Activated CD4-positive, alpha-beta T cell treated with anti-CD3 and anti-CD28 coated beads, Interleukin-2, amount 10 ng/mL, durations not matched to agents 24 days and 14 days (primary cell): ENCODE results near the gene MOV10L1. TPM values are rescaled to one million over a fixed set of nuclear protein-coding genes. Genes with fewer than 3 reads are reported as not detected.
A peak's percentile ranks its signal among the peaks of the same experiment; 100 is the strongest.
"Not testable (repeated sequence)": the region's sequence is repeated elsewhere in the genome, so short reads cannot be mapped to it uniquely, and the experiment has no call there.

ENCODE experiments used
- DNase-seq: peaks from one replicate; pipeline ENCODE4 v3.0.0; 2022
- H3K27ac Mint-ChIP-seq: one replicate; pipeline ENCODE4 v1.8.0; 2022; ENCODE audit warnings: mild to moderate bottlenecking, mixed read lengths
- H3K27me3 Mint-ChIP-seq: one replicate; pipeline ENCODE4 v1.8.0; 2022; ENCODE audit warnings: mixed read lengths
- H3K36me3 Mint-ChIP-seq: one replicate; pipeline ENCODE4 v1.8.0; 2022; ENCODE audit warnings: low read depth, mild to moderate bottlenecking, mixed read lengths
- H3K4me1 Mint-ChIP-seq: one replicate; pipeline ENCODE4 v1.8.0; 2021; ENCODE audit warnings: mixed read lengths
- H3K4me3 Mint-ChIP-seq: one replicate; pipeline ENCODE4 v1.8.0; 2022; ENCODE audit warnings: mild to moderate bottlenecking, moderate library complexity, mixed read lengths
- H3K9me3 Mint-ChIP-seq: one replicate; pipeline ENCODE4 v1.8.0; 2021; ENCODE audit warnings: mixed read lengths
- intact Hi-C: fragments of 100-400 bp; cut with micrococcal nuclease; formaldehyde crosslinking; loops from one replicate; pipeline ENCODE4 v1.15.1; 2023
- total RNA-seq: library from RNA; stranded (reverse); gene quantifications from 2 replicates; pipeline ENCODE4 v1.2.3, GENCODE V29; 2022

Gene MOV10L1
- total RNA-seq, 1 donor from 2014 or later, result not detected

- Mint-ChIP-seq H3K27me3 (peaks cover 38% of the 10 kb centered on the region), H3K36me3 (no peaks in the 10 kb centered on the region)
Measured at GRCh38 chr22:50138988-50139387, 49.2 kb downstream of the MOV10L1 start.

GRCh38 chr22:50139843-50140415 is 50.1 kb downstream of the MOV10L1 start:
- peaks cover 34% of the 10 kb centered on the region for H3K27me3 Mint-ChIP-seq
- no peak overlapping the region for H3K27ac Mint-ChIP-seq
- no peak for DNase-seq
- H3K4me3 Mint-ChIP-seq, result no peak overlapping the region
- intact Hi-C loops, result no loop called here
- H3K4me1 Mint-ChIP-seq, result peaks cover 3% of the 10 kb centered on the region
- no peaks in the 10 kb centered on the region for H3K9me3 Mint-ChIP-seq
- H3K36me3 Mint-ChIP-seq, result no peaks in the 10 kb centered on the region

More at GRCh38 chr22:50138988-50139387, 49.2 kb downstream of the MOV10L1 start:
- no peak overlapping the region for H3K4me3 Mint-ChIP-seq
- intact Hi-C loops, result no loop called here
- DNase-seq, result no peak
- peaks cover 3% of the 10 kb centered on the region for H3K4me1 Mint-ChIP-seq
- no peak overlapping the region for H3K27ac Mint-ChIP-seq
- H3K9me3 Mint-ChIP-seq, result no peaks in the 10 kb centered on the region

- no peak overlapping the region for H3K27ac Mint-ChIP-seq
- intact Hi-C loops, result no loop called here
- DNase-seq, result no peak
- H3K27me3 Mint-ChIP-seq, result peaks cover 34% of the 10 kb centered on the region
- no peaks in the 10 kb centered on the region for H3K9me3 Mint-ChIP-seq
- H3K4me1 Mint-ChIP-seq, result peaks cover 3% of the 10 kb centered on the region
- no peak overlapping the region for H3K4me3 Mint-ChIP-seq
- no peaks in the 10 kb centered on the region for H3K36me3 Mint-ChIP-seq
Measured at GRCh38 chr22:50140615-50141014, 50.8 kb downstream of the MOV10L1 start.

GRCh38 chr22:50141462-50141861 is 51.7 kb downstream of the MOV10L1 start:
- Mint-ChIP-seq H3K27me3 (peaks cover 28% of the 10 kb centered on the region), H3K4me1 (peaks cover 3% of the 10 kb centered on the region), H3K9me3 (no peaks in the 10 kb centered on the region), H3K27ac (no peak overlapping the region), H3K4me3 (no peak overlapping the region), H3K36me3 (no peaks in the 10 kb centered on the region)
- DNase-seq, result no peak
- intact Hi-C loops, result no loop called here

GRCh38 chr22:50141891-50142363 is 52.1 kb downstream of the MOV10L1 start:
- intact Hi-C loops, result no loop called here
- no peak overlapping the region for H3K27ac Mint-ChIP-seq
- H3K4me3 Mint-ChIP-seq, result no peak overlapping the region
- peaks cover 26% of the 10 kb centered on the region for H3K27me3 Mint-ChIP-seq
- no peaks in the 10 kb centered on the region for H3K36me3 Mint-ChIP-seq
- no peaks in the 10 kb centered on the region for H3K9me3 Mint-ChIP-seq
- peaks cover 3% of the 10 kb centered on the region for H3K4me1 Mint-ChIP-seq
- DNase-seq, result no peak

- intact Hi-C loops, result no loop called here
- Mint-ChIP-seq H3K27me3 (peaks cover 21% of the 10 kb centered on the region), H3K36me3 (no peaks in the 10 kb centered on the region)
Measured at GRCh38 chr22:50143096-50143495, 53.3 kb downstream of the MOV10L1 start.

GRCh38 chr22:50144005-50144614 is 54.3 kb downstream of the MOV10L1 start:
- Mint-ChIP-seq H3K27ac (no peak overlapping the region), H3K9me3 (no peaks in the 10 kb centered on the region), H3K4me1 (peaks cover 3% of the 10 kb centered on the region), H3K4me3 (no peak overlapping the region), H3K36me3 (no peaks in the 10 kb centered on the region), H3K27me3 (peaks cover 18% of the 10 kb centered on the region)
- intact Hi-C loops, result no loop called here
- DNase-seq, result no peak

More at GRCh38 chr22:50143096-50143495, 53.3 kb downstream of the MOV10L1 start:
- Mint-ChIP-seq H3K27ac (no peak overlapping the region), H3K4me1 (peaks cover 3% of the 10 kb centered on the region), H3K9me3 (no peaks in the 10 kb centered on the region), H3K4me3 (no peak overlapping the region)
- DNase-seq, result no peak

GRCh38 chr22:50145721-50146438 is 56.1 kb downstream of the MOV10L1 start:
- Mint-ChIP-seq H3K27ac (no peak overlapping the region), H3K36me3 (no peaks in the 10 kb centered on the region), H3K4me3 (no peak overlapping the region), H3K27me3 (peaks cover 13% of the 10 kb centered on the region), H3K4me1 (peaks cover 2% of the 10 kb centered on the region), H3K9me3 (no peaks in the 10 kb centered on the region)
- intact Hi-C loops, result loop anchor here (5.0 kb wide), 1 partner anchor 214 kb away; no protein-coding TSS in a partner anchor
- no peak for DNase-seq

- peaks cover 2% of the 10 kb centered on the region for H3K4me1 Mint-ChIP-seq
- intact Hi-C loops, result loop anchor here (5.0 kb wide), 1 partner anchor 214 kb away; no protein-coding TSS in a partner anchor
- H3K27me3 Mint-ChIP-seq, result peaks cover 13% of the 10 kb centered on the region
- no peaks in the 10 kb centered on the region for H3K9me3 Mint-ChIP-seq
- DNase-seq, result no peak
- no peaks in the 10 kb centered on the region for H3K36me3 Mint-ChIP-seq
- no peak overlapping the region for H3K27ac Mint-ChIP-seq
- H3K4me3 Mint-ChIP-seq, result no peak overlapping the region
Measured at GRCh38 chr22:50146439-50147238, 56.8 kb downstream of the MOV10L1 start.

GRCh38 chr22:50147258-50148165 is 57.7 kb downstream of the MOV10L1 start:
- H3K9me3 Mint-ChIP-seq, DNase-seq, H3K36me3 Mint-ChIP-seq, H3K27ac Mint-ChIP-seq, H3K4me1 Mint-ChIP-seq, H3K4me3 Mint-ChIP-seq, H3K27me3 Mint-ChIP-seq: not testable (repeated sequence)
- intact Hi-C loops, result loop anchor here (5.0 kb wide), 1 partner anchor 215 kb away; no protein-coding TSS in a partner anchor

- no peak for DNase-seq
- intact Hi-C loops, result loop anchor here (5.0 kb wide), 1 partner anchor 216 kb away; no protein-coding TSS in a partner anchor
- peaks cover 3% of the 10 kb centered on the region for H3K27me3 Mint-ChIP-seq
- no peak overlapping the region for H3K4me3 Mint-ChIP-seq
- peaks cover 2% of the 10 kb centered on the region for H3K4me1 Mint-ChIP-seq
- H3K36me3 Mint-ChIP-seq, result no peaks in the 10 kb centered on the region
- no peak overlapping the region for H3K27ac Mint-ChIP-seq
- no peaks in the 10 kb centered on the region for H3K9me3 Mint-ChIP-seq
Measured at GRCh38 chr22:50148166-50148500, 58.3 kb downstream of the MOV10L1 start.

- H3K4me1 Mint-ChIP-seq, result peaks cover 2% of the 10 kb centered on the region
- no peaks in the 10 kb centered on the region for H3K36me3 Mint-ChIP-seq
- no peaks in the 10 kb centered on the region for H3K9me3 Mint-ChIP-seq
- H3K4me3 Mint-ChIP-seq, result no peak overlapping the region
- peak; percentile 91 for DNase-seq
- intact Hi-C loops, result loop anchor here (1.0 to 5.0 kb wide), 2 partner anchors 60 to 217 kb away; no protein-coding TSS in a partner anchor
- H3K27me3 Mint-ChIP-seq, result no peaks in the 10 kb centered on the region
- no peak overlapping the region for H3K27ac Mint-ChIP-seq
Measured at GRCh38 chr22:50148991-50149721, 59.4 kb downstream of the MOV10L1 start.
